ENCODE measurements around the gene SLX4.

GRCh38 chr16:3579776-3580175, 31.6 kb downstream of the SLX4 start:
- TF ChIP-seq POLR2A (IDR thresholded peaks at IDR 0.05; ENCODE audit: low read depth, low read length) (no peak), PAX5 (IDR thresholded peaks at IDR 0.05; ENCODE audit: insufficient read depth, low read length, severe bottlenecking) (no peak), TAF1 (IDR thresholded peaks at IDR 0.05; ENCODE audit: low read depth, low read length) (no peak), POLR2AphosphoS5 (IDR thresholded peaks at IDR 0.05; ENCODE audit: low read depth, low read length) (no peak)
